Right atrium auricular region (tissue), 2 donors: ENCODE measurements around the gene F13A1. TPM values are rescaled to one million over a fixed set of nuclear protein-coding genes. Genes with fewer than 3 reads are reported as not detected.

Experiments used
- DNase-seq: peaks from one replicate; pipeline ENCODE4 v3.0.0-alpha.2; 2019; ENCODE audit warnings: low spot score
- H3K27ac ChIP-seq, 2 donors: fragments of 200-600 bp; sonication (generic); 1 replicate in 1 of 2; 2 replicates in 1 of 2; pipeline ENCODE4 v1.5.1; 2016 to 2019
- H3K27me3 ChIP-seq, 2 donors: fragments of 200-600 bp; sonication (generic); one replicate each; pipeline versions ENCODE4 v1.5.1 to v1.6.0; 2017 to 2019
- H3K36me3 ChIP-seq: fragments of 200-600 bp; sonication (generic); one replicate; pipeline ENCODE4 v1.5.1; 2016
- H3K4me1 ChIP-seq, 2 donors: fragments of 200-600 bp; sonication (generic); one replicate each; pipeline versions ENCODE4 v1.5.1 to v1.6.0; 2017 to 2019
- H3K4me3 ChIP-seq, 2 donors: fragments of 200-600 bp; sonication (generic); 1 replicate in 1 of 2; 2 replicates in 1 of 2; pipeline ENCODE4 v1.5.1; 2017 to 2019; ENCODE audit warnings: mild to moderate bottlenecking in 1 of 2, moderate library complexity in 1 of 2
- H3K9me3 ChIP-seq, 2 donors: fragments of 200-600 bp; sonication (generic); one replicate each; pipeline ENCODE4 v1.5.1; 2019
- CTCF ChIP-seq, 2 donors: fragments of 200-600 bp; sonication (generic); IDR thresholded peaks; one replicate each; pipeline ENCODE4 v1.5.1; 2019; ENCODE audit warnings: antibody characterized with exemption in 2 of 2
- total RNA-seq, 2 donors: library from RNA; depleted of rRNA; stranded (reverse); fragments of >200 nt; gene quantifications; one replicate each; pipeline ENCODE4 v1.1.0, GENCODE V29; 2016

The F13A1 gene
- total RNA-seq, 2 donors from 2014 or later: 30.4 to 33.2 TPM

GRCh38 chr6:6350696-6351095 lies 30.2 kb upstream of the F13A1 start:
- Histone ChIP-seq H3K27ac (no peak overlapping the region), H3K9me3 (no peaks in the 10 kb centered on the region), H3K4me3 (no peak overlapping the region), H3K36me3 (no peaks in the 10 kb centered on the region), H3K27me3 (no peaks in the 10 kb centered on the region), H3K4me1 (no peaks in the 10 kb centered on the region)
- DNase-seq: no peak
- TF ChIP-seq CTCF (IDR thresholded peaks at IDR 0.05): no peak

DNA sequence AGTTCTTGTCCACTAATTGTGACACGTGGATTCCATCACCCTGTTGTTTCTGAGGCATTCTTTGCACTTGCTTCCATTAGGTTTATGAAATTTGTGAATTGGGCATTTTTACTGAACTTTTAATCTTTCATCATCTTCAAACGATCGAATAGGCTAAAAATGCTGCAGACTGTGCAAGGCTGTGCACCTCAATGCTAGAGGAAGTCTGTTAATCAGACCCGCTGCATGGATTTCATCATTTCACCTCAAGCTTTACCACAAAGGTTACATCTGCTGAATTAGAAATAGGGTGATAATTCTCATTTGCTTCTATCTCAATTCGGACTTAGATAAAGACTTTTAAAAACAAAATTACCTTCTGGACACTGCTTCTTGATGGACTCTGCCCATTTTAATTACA lies 27.8 kb upstream of the F13A1 start:
- no peak overlapping the region for H3K27ac ChIP-seq
- no peaks in the 10 kb centered on the region for H3K27me3 ChIP-seq
- TF ChIP-seq CTCF (IDR thresholded peaks at IDR 0.05): no peak
- H3K9me3 ChIP-seq: no peaks in the 10 kb centered on the region
- DNase-seq: no peak
- no peak overlapping the region for H3K4me3 ChIP-seq
- no peaks in the 10 kb centered on the region for H3K4me1 ChIP-seq
- H3K36me3 ChIP-seq: no peaks in the 10 kb centered on the region

DNA sequence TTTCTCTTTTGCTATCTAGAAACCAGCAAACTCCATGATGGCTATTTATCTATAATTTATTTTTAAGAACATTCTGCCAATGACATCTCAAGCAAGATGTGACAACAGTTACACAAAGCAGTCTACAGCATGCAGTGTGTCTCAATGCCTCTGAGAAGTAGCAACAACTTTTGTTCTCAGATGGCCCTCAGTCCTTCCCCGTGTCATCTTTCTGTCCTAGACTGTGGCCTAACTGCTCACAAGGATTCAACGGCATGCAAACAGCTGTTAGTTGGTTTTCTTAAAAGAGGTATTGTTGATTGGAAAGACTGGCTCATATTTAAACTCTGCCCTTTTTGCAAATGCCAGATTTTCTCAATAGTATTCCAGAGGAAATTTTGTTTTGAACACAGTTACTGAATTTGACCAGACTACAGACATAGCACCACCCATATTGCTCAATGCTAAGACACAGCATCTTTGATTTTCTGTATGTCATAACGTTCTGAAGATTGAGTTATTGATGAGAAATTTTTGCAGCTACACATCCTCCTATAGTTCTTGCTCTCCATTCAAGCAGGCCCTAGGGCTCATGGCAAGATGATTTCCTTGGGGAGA lies 26.1 kb upstream of the F13A1 start:
- no peak for DNase-seq
- Histone ChIP-seq H3K27me3 (no peaks in the 10 kb centered on the region), H3K9me3 (no peaks in the 10 kb centered on the region), H3K36me3 (no peaks in the 10 kb centered on the region), H3K4me1 (no peaks in the 10 kb centered on the region), H3K4me3 (no peak overlapping the region), H3K27ac (no peak overlapping the region)
- no peak for TF ChIP-seq CTCF (IDR thresholded peaks at IDR 0.05)

- no peak for TF ChIP-seq CTCF (IDR thresholded peaks at IDR 0.05)
- no peak for DNase-seq
- peaks cover 0 to 23% of the 10 kb centered on the region in 2 donors for H3K4me1 ChIP-seq
Measured at GRCh38 chr6:6333501-6333900, 13.0 kb upstream of the F13A1 start.

DNA sequence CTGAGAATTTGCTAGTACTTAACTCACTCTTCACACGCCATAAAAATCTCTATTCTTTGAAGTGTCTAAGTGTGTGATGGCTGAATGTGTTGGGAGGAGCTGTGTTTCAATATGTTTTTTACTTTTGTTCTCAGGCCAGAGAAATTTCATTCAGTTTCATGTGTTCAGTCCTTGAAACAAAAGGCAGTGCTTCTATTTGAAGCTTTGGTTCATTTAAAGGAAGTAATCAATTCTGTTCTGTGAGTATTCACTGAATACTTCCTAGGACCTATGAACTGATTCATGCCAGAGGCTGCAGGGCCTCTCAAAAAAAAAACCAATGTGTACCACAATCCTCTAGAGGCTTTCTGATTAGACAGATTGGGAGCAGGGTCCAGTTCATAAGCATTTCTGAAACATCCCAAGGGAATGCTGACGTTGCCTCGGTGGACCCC lies 12.4 kb upstream of the F13A1 start:
- Histone ChIP-seq H3K27me3 (no peaks in the 10 kb centered on the region), H3K4me3 (no peak overlapping the region), H3K27ac (no peak overlapping the region), H3K36me3 (no peaks in the 10 kb centered on the region), H3K9me3 (no peaks in the 10 kb centered on the region), H3K4me1 (peaks cover 0 to 23% of the 10 kb centered on the region in 2 donors)
- TF ChIP-seq CTCF (IDR thresholded peaks at IDR 0.05): no peak
- DNase-seq: no peak

More at GRCh38 chr6:6333501-6333900, 13.0 kb upstream of the F13A1 start:
- Histone ChIP-seq H3K27ac (no peak overlapping the region), H3K9me3 (no peaks in the 10 kb centered on the region), H3K27me3 (no peaks in the 10 kb centered on the region), H3K4me3 (no peak overlapping the region), H3K36me3 (no peaks in the 10 kb centered on the region)
